Tongue (tissue), 2 donors: ENCODE data around the gene ZNF577. TPM values are rescaled to one million over a fixed set of nuclear protein-coding genes. Genes with fewer than 3 reads are reported as not detected.
"Not testable (repeated sequence)": the region's sequence is repeated elsewhere in the genome, so short reads cannot be mapped to it uniquely, and the experiment has no call there.

Experiments
- DNase-seq: peaks from one replicate; pipeline ENCODE4 v3.0.0-alpha.2; 2015
- total RNA-seq: library from RNA; depleted of rRNA; stranded (reverse); fragments of >200 nt; gene quantifications from one replicate; pipeline ENCODE4 v1.2.3, GENCODE V29; 2014

Gene ZNF577
- 20.0 TPM for total RNA-seq

DNA sequence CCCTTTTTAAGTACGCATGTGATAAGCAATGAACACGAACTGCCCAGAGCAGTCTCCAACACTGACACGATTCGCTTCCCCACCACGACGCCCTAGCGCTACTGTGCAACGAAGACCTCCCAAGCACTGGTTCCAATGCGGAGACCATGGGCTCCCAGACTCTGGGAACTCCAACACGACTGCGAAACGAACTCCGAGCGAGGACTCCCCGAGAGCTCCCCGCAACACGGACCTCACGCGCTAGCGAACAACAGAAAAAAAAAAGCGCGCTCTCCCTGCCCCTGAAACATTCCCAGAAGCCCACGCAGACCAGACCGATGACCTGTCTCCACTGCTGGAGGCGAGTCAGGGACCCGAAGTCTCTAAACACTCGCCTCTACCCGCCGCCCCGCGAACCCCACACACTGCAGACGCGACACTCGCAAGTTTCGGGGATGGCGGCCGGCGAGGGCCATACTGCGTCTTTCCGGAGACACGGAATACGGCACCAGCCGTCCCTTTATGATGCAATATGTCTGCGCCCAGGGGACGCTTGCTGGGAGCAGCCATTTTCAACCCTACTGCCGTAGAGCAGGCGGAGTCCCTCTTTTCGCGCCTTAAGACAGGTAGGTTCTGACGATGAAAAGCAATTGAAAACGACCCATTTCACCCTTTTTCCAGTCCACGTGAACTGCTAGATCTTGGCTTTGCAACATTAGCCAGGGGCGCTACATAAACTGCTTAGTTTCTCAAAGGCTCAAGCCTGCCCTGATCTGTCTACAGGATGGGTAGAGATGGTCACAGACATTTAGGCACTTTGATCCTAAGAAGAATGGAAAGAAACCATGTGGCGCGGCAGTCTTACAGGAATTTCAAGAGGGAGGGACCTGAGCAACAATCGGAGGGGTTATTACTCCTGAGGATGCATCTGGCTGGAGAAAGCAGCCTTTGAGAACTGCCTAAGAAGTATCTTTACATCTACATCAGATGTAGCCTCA lies at the start of gene ZNF577:
Gene ZNF577 (minus strand): TSS at position 430 of the 977 bp plus-strand sequence. CDS start 7,569 bp downstream, outside the sequence.
- DNase-seq, result peak; percentile 98

DNA sequence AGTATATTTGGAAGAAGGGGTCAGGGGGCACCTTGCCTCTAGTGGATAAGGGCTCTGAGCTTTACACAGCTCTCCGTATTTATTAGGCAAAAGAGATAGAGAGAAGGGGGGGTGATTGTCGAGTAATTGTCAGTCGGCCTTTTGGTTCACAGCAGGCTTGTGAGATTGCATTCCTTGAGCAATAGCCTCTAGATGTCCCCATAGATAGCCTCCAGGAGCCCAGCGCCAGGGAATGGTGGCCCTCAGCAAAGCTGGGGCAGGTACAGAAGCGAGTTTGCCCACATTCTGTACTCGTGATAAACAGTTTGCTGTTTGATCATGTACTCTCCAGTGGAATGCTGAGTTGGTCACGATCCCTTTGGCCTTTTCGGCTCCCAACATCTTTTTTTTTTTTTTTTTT lies 44.2 kb upstream of the ZNF577 start:
- no peak for DNase-seq

DNA sequence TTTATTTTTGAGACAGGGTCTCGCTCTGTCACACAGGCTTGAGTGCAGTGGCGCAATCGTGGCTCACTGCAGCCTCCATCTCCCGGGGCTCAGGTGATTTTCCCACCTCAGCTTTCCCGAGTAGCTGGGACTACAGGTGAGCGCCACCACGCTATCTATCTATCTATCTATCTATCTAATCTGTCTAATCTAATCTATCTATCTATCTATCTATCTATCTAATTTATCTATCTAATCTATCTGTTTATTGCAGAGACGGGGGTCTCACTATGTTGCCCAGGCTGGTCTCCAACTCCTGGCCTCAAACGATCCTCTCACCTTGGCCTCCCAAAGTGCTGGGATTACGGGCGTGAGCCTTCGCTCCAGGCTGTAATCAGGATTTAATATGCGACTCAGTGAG lies 40.1 kb upstream of the ZNF577 start:
- no peak for DNase-seq

DNA sequence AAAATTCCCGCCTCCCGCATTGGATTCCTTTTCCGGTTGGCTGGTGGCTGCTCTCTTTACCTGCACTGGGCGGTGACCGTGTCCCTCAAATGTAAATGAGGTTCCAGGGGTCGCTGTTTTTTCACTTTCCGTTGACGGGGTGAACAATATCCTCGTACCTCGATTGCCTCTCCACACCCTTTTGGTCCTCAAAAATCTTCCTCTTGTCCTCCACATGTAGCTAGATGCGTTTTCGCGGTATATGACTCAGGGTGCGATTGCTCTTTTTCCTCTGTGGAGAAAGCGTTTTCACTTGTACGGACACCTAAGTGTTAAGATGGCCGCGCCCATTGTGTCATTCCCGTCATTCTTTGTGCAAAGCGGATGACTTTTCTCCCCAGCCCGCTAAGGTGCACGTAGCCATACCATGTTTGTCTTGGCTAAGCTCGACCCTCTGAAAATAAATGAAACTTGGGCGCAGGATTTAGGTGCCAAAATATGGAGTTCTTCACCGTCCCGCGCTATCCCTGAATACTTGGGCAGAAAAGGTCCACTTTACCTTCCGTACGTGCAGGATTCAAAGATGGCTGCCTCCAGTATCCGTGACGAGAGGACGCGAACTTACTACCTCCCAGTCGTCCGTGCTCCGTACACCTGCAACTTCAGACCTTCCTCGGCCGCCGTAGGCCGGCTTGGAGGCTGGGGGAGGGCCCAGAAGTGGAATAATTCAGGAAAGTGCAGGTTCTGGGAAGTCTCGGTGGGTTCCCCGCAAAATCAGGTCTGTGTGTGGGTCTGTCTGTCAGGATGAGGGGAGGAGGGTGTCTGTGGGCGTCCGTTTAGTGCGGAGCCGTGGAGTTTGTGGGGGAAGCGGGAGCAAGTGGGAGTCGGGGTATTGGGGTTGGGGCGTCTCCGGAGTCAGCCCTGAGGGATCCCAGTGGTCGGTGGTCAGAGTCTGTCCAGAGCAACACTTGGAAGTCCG lies 39.3 kb upstream of the ZNF577 start, which contains the start of gene ZNF613:
Gene ZNF613 (plus strand): TSS at position 689 of the 958 bp plus-strand sequence. CDS start 8,749 bp downstream, outside the sequence.
- peak; percentile 97 for DNase-seq

DNA sequence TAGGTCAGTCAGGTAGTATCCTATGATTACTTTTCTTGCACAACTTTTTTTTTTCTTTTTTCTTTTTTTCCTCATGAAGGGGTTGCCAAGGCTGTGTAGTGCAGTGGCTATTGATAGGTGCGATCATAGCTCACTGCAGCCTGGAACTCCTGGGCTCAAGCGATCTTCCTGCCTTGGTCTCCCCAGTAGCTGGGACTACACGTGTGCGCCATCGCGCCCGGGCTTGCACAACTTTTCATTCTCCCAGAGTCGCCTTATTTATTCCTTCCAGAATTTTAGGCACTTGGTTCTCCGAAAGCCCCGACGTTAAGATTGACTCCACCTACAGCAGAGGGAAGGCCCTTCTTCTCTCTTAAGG lies 38.7 kb upstream of the ZNF577 start:
- no peak for DNase-seq

DNA sequence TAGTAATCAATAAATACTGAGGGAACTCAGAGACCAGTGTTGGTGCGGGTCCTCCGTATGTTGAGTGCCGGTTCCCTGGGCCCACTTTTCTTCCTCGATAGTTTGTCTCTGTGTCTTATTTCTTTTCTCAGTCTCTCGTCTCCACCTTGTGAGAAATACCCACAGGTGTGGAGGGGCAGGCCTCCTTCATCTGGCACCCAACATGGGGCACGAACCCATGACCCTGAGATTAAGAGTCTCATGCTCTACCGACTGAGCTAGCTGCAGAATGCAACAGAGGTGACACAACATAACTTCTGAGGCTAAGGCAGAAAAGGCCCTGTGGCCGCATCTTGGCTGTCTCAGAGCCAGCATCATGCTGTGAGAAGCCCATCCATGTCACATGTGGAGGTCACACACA lies 34.2 kb upstream of the ZNF577 start:
- DNase-seq, result no peak

DNA sequence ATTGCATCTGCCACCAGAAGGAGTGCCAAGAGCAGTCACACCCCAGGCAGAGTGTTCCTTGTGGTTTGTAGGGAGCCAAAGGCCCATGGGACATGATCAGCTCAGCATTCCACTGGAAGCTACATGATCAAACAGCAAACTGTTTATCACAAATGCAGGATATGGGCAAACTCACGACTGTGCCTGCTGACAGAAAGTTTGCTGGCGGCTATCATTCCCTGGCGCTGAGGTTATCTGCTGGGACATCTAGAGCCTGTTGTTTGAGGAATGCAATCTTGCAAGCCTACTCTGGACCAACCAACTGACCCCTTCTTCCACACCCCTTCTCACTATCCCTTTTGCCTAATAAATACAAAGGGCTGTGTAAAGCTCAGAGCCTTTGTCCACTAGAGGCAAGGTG lies 31.9 kb upstream of the ZNF577 start:
- no peak for DNase-seq

DNA sequence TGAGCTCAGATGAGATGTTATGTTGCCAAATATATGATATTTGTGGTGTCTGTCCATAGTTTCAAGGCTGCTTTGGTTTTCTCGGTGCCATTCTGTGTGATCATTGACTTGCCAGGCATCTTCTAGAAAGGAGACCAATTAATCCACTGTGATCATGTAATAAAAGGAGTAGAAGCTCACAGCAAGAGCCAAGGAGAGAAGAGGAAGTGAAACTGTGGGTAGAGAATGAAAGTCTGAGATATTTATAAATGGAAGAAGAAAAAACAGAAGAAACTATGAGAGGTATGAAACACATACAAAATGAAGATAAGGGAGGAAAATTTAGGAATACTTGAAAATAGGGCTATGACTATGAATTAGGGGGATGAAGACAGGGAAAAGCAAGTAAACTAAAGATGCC lies 28.4 kb upstream of the ZNF577 start:
- no peak for DNase-seq

DNA sequence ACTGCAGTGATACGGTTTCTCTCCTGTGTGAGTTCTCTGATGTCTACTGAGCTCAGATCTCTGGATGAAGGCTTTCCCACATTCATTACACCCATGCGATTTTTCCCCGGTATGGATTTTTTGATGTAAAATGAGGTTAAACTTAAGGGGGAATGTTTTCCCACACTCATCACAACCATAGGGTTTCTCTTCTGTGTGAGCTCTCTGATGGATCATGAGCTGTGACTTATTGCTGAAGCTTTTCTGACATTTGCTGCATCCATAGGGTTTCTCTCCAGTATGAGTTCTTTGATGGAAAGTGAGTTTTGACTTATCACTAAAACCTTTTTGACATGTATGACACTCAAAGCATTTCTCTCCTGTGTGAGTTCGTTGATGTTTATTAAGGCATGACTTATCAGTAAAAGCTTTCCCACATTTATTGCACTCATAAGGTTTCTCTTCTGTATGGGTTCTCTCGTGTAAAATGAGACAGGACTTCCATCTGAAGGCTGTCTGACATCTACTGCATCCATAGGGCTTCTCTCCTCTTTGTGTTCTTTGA lies 27.6 kb upstream of the ZNF577 start:
- no peak for DNase-seq

DNA sequence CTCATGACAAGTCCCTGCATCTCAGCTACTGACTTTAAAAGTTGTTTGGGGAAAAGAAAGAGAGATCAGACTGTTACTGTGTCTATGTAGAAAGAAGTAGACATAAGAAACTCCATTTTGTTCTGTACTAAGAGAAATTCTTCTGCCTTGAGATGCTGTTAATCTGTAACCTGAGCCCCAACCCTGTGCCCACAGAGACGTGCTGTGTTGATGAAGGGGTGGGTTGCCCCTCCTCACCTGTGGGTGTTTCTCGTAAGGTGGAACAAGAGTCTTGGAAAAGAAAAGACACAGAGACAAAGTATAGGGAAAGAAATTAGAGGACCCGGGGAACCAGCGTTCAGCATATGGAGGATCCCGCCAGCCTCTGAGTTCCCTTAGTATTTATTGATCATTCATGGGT lies 20.2 kb upstream of the ZNF577 start:
- not testable (repeated sequence) for DNase-seq

DNA sequence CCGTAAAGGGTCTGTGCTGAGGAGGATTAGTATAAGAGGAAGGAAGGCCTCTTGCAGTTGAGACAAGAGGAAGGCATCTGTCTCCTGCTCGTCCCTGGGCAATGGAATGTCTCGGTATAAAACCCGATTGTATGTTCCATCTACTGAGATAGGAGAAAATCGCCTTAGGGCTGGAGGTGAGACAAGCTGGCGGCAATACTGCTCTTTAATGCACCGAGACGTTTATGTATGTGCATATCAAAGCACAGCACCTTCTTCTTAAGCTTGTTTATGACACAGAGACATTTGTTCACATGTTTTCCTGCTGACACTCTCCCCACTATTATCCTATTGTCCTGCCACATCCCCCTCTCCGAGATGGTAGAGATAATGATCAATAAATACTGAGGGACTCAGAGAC lies 18.4 kb upstream of the ZNF577 start:
- DNase-seq, result not testable (repeated sequence)

DNA sequence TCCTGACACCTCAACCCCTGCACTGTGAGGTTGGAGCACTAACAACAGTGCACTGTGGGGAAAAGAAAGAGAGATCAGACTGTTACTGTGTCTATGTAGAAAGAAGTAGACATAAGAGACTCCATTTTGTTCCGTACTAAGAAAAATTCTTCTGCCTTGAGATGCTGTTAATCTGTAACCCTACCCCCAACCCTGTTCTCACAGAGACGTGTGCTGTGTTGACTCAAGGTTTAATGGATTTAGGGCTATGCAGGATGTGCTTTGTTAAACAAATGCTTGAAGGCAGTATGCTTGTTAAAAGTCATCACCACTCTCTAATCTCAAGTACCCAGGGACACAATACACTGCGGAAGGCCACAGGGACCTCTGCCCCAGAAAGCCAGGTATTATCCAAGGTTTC lies 17.9 kb upstream of the ZNF577 start:
- not testable (repeated sequence) for DNase-seq

DNA sequence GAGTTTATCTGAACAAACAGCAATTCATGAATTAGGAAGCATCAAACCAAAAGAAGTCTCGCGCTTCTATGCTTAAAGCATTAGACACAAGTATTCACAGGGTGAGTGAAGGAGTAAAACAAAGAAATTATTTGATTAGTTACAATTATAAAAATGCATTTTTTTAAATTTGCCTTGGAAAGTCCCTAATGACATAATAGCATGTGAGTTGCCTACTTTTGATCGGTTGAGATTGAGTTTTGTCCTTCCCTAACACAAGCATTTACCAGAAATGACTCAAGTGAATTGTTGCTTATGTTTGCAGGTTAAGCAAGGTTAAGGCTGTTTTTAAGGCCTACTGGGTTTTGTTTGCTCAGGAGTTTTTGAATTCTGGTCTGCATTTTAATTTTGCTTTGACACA lies 17.5 kb upstream of the ZNF577 start:
- DNase-seq, result no peak

DNA sequence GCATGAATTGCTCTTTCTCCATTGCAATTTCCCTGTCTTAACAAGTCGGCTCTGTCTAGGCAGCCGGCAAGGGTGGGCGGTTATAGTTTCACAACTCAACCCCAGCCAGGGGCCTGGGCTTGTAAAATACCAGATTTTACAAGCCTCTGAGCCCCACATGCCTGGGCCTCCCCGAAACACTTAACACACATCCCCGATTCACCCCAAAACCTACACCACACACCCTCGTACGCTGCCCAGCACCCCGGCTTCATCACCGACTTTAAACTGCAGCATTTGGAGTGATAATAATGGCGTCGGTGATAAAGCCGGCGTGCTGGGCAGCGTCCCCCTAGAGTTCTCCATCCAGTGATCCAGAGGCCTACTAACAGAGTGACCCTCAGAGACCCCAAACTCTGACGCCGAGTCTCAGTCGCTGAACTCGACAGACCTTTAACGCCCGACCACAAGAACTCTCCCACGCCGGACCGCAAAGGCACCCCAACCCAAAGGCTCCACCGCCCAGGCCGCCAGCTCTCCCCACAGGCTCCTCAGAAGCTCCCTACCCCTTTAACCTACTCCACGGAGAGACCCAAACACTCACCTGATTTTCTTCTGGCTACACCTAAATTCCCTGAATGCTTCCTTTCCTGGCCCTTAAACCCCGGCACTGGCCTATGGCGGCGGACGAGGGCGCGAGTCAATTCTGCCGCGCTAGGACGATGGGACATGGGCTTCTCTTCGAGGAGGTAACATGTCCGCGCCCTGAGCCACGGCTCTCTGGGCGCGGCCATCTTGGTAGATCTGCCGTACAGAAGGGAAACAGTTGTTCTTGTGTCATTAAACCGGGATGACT lies 16.8 kb upstream of the ZNF577 start, which contains the start of gene ZNF649:
Gene ZNF649 (minus strand): TSS at position 687 of the 835 bp plus-strand sequence. CDS start 4,910 bp downstream, outside the sequence.
- peak; percentile 95 for DNase-seq

DNA sequence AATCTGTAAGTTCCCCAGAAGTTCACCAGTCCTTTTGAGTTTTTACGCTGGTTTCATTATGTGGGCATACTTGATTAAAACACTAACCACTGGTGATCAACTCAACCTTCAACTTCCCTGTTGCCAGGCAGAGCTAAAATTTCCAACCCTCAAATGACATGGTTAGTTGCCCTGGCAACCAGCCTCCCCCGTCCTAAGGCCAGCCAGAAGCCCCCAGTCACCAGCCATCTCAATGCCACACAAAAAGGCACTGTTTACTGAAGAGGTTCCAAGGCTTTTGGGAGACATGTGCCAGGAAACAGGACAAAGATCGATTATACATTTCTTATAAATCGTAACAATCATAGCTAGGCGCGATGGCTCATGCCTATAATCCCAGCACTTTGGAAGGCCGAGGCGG lies 15.4 kb upstream of the ZNF577 start:
- no peak for DNase-seq

DNA sequence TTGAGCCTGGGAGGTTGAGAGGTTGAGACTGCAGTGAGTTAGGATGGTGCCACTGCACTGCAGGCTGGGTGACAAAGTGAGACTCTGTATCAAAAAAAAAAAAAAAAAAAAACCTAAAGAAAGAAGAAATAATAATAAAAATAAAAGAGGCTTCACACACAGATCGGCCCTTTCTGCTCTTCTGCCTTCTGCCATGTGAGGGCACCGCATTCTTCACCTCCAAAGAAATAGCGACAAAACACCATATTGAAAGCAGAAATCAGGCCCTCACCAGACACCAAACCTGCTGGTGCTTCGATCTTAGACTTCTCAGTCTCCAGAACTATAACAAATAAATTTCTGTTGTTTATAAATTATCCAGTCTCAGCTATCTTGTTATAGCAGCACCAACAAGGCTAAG lies 14.1 kb upstream of the ZNF577 start:
- no peak for DNase-seq

DNA sequence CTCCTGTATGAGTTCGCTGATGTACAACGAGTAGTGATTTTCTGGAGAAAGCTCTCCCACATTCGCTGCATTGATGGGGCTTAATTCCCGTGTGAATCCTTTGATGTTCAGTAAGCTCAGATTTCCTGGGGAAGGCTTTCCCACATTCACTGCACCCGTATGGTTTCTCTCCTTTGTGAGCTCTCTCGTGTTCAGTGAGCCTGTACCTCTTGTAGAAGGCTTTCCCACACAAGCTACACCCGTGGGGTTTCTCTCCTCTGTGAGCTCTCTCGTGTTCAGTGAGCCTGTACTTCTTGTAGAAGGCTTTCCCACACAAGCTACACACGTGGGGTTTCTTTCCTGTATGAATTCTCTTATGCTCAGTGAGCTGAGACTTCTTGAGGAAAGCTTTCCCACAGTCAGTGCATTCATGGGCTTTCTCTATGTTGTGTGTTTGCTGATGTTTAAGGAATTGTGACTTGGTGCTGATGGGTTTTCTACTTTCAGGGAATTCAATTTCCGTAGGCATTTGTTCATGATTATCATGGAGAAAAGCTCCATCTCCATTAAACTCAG lies 3.5 kb upstream of the ZNF577 start:
- no peak for DNase-seq

DNA sequence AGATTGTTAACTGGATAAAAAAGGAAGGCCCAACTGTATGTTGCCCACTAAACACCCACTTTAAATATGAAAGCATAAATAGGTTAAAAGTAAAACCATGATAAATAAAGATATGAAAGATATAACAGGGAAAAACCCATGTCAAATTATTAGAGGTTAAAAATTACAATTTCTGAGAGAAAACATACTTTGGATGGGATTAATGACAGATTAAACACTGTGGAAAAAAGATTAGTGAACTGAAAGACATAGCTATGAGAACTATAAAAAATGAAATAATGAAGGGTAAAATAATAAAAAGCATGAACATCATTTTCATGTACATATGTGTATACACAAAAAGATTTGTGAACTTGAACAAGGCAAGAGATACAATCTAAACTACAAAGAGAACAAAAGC lies 2.2 kb upstream of the ZNF577 start:
- DNase-seq, result no peak

DNA sequence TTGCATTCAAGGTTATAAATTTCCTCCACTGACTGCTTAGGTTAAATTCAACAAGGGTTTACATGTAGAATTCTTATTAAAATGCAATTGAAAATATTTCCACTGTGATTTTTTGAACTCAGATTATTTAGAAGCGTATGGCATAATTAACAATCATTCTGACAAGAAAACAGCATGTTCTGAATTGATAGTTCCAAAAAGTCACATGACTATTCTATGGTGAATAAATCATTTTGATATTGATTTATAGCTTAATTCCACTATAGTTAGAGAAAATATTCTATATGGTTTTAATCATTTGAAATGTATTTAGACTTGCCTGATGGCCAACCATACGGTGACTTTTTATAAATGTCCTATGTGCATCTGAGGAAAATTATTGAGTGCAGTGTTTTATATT lies 3.0 kb downstream of the ZNF577 start:
- DNase-seq, result no peak

DNA sequence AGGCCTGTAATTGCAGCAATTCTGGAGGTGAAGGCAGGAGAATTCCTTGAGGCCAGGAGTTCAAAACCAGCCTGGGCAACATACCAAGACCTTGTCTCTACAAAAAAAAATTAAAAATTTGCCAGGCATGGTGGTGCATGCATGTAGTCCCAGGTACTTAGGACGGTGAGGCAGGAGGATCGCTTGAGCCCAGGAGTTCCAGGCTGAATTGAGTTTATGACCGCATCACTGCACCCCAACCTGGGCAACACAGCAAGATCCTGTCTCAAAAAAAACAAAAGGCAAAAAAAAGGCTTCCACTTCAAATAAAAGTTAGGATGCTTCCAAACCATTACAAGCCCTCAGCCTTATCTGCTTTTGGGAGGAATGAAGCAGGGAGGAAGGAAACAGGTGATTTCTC lies 5.2 kb downstream of the ZNF577 start:
- no peak for DNase-seq

DNA sequence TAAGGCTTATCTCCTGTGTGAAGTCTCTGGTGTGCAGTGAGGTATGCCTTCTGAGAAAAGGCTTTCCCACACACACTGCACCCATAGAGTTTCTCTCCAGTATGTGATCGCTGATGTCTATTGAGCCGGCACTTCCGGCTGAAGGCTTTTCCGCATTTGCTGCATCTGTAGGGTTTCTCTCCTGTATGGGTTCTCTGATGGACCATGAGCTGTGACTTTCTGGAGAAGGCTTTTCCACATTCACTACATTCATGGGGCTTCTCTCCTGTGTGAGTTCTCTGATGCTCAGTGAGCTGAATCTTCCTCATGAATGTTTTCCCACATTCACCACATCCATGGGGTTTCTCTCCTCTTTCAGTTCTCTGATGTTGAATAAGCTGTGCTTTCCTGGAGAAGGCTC lies 14.7 kb downstream of the ZNF577 start:
- no peak for DNase-seq
